ENCODE results near the gene TMEM156.

- no peak for TF ChIP-seq POLR2A (IDR thresholded peaks at IDR 0.05; ENCODE audit: low read depth, low read length)
- TF ChIP-seq POLR2AphosphoS5 (IDR thresholded peaks at IDR 0.05; ENCODE audit: low read depth, low read length), result no peak
- TF ChIP-seq TAF1 (IDR thresholded peaks at IDR 0.05; ENCODE audit: borderline replicate concordance, low read depth, low read length), result no peak
These were observed 34.8 kb upstream of the TMEM156 start for GRCh38 chr4:39067031-39067430.

Data from GM12892 (cell line).